ENCODE data around the gene AMD1.

The AMD1 gene

GRCh38 chr6:110938171-110938570, 63.6 kb downstream of the AMD1 start:
- DNase-seq (ENCODE audit: low spot score) = no peak

GRCh38 chr6:110939429-110940200, 65.0 kb downstream of the AMD1 start:
- DNase-seq (ENCODE audit: low spot score) = no peak

GRCh38 chr6:110944681-110945151, 70.1 kb downstream of the AMD1 start:
- no peak for DNase-seq (ENCODE audit: low spot score)

All from iPS-NIHi11 (cell line).